ENCODE data around the gene BMF. TPM values are rescaled to one million over a fixed set of nuclear protein-coding genes. Genes with fewer than 3 reads are reported as not detected.

BMF gene
- total RNA-seq, 1 donor, result 8.0 TPM

GRCh38 chr15:40061212-40061901 is 47.3 kb downstream of the BMF start:
- Histone ChIP-seq H3K27ac (ENCODE audit: low read depth, low read length) (no peak overlapping the region), H3K79me2 (ENCODE audit: insufficient read depth, low read length) (no peaks in the 10 kb centered on the region), H3K4me2 (ENCODE audit: insufficient read depth, low read length) (no peak overlapping the region), H3K4me3 (ENCODE audit: insufficient read depth, low read length) (no peak overlapping the region), H3K36me3 (ENCODE audit: insufficient read depth, low read length) (no peaks in the 10 kb centered on the region), H3K4me1 (ENCODE audit: insufficient read depth, low read length) (peaks cover 28% of the 10 kb centered on the region), H3K9me3 (ENCODE audit: low read depth, low read length) (no peaks in the 10 kb centered on the region), H3K27me3 (ENCODE audit: insufficient read depth, low read length) (no peaks in the 10 kb centered on the region), H2AFZ (ENCODE audit: low read length) (no peak overlapping the region), H4K20me1 (ENCODE audit: insufficient read depth, low read length) (no peaks in the 10 kb centered on the region)
- no peak for DNase-seq (ENCODE audit: insufficient read length, low spot score, missing footprints)
- TF ChIP-seq, protein P1, sequence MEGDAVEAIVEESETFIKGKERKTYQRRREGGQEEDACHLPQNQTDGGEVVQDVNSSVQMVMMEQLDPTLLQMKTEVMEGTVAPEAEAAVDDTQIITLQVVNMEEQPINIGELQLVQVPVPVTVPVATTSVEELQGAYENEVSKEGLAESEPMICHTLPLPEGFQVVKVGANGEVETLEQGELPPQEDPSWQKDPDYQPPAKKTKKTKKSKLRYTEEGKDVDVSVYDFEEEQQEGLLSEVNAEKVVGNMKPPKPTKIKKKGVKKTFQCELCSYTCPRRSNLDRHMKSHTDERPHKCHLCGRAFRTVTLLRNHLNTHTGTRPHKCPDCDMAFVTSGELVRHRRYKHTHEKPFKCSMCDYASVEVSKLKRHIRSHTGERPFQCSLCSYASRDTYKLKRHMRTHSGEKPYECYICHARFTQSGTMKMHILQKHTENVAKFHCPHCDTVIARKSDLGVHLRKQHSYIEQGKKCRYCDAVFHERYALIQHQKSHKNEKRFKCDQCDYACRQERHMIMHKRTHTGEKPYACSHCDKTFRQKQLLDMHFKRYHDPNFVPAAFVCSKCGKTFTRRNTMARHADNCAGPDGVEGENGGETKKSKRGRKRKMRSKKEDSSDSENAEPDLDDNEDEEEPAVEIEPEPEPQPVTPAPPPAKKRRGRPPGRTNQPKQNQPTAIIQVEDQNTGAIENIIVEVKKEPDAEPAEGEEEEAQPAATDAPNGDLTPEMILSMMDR (IDR thresholded peaks at IDR 0.05; ENCODE audit: extremely low read depth, low read depth, low read length), result no peak

DNA sequence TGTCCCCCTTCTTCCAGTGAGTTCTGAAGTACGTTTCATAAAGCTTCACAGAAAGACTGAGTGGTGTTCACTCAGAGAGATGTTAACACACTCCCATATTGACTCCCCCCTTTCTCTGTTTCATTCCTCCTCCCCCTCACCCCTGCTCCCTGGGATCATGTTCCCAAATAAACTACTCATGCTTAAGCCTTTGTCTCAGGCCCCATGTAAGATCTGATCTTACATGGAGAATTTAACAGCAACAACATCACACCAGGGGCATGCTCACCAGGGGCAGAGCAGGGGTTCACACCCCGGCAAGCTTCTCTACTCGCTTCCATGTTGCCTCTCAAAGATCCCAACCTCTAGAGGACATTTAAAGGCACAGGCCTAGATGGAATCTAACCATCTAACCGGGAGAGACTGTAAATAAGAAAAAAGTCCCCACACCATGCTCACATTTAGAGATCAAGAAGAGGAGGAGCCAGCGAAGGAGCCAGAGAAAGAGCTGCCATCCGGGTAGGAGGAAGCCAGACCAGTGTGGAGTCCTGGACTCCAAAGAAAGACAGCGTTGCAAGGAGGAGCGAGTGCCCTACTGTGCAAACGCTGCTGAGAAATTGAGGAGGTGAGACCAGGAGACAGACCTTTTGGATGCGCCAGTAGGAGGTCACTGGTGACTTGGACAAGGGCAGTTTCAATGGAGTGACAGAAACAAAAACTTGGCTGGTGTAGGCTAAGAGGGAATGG is 48.3 kb downstream of the BMF start:
- Histone ChIP-seq H3K4me3 (ENCODE audit: insufficient read depth, low read length) (no peak overlapping the region), H3K36me3 (ENCODE audit: insufficient read depth, low read length) (no peaks in the 10 kb centered on the region), H3K4me1 (ENCODE audit: insufficient read depth, low read length) (peaks cover 29% of the 10 kb centered on the region), H3K4me2 (ENCODE audit: insufficient read depth, low read length) (no peak overlapping the region), H3K27me3 (ENCODE audit: insufficient read depth, low read length) (no peaks in the 10 kb centered on the region), H4K20me1 (ENCODE audit: insufficient read depth, low read length) (no peaks in the 10 kb centered on the region), H2AFZ (ENCODE audit: low read length) (no peak overlapping the region), H3K27ac (ENCODE audit: low read depth, low read length) (no peak overlapping the region), H3K79me2 (ENCODE audit: insufficient read depth, low read length) (no peaks in the 10 kb centered on the region), H3K9me3 (ENCODE audit: low read depth, low read length) (no peaks in the 10 kb centered on the region)
- no peak for DNase-seq (ENCODE audit: insufficient read length, low spot score, missing footprints)
- TF ChIP-seq, protein P1 (IDR thresholded peaks at IDR 0.05; ENCODE audit: extremely low read depth, low read depth, low read length), result no peak

- no peak for DNase-seq (ENCODE audit: insufficient read length, low spot score, missing footprints)
- TF ChIP-seq, protein P1 (IDR thresholded peaks at IDR 0.05; ENCODE audit: extremely low read depth, low read depth, low read length), result no peak
- Histone ChIP-seq H3K36me3 (ENCODE audit: insufficient read depth, low read length) (no peaks in the 10 kb centered on the region), H4K20me1 (ENCODE audit: insufficient read depth, low read length) (no peaks in the 10 kb centered on the region), H3K27me3 (ENCODE audit: insufficient read depth, low read length) (no peaks in the 10 kb centered on the region), H3K4me1 (ENCODE audit: insufficient read depth, low read length) (peaks cover 32% of the 10 kb centered on the region), H3K9me3 (ENCODE audit: low read depth, low read length) (no peaks in the 10 kb centered on the region), H2AFZ (ENCODE audit: low read length) (no peak overlapping the region), H3K4me3 (ENCODE audit: insufficient read depth, low read length) (no peak overlapping the region), H3K79me2 (ENCODE audit: insufficient read depth, low read length) (no peaks in the 10 kb centered on the region), H3K4me2 (ENCODE audit: insufficient read depth, low read length) (no peak overlapping the region), H3K27ac (ENCODE audit: low read depth, low read length) (no peak overlapping the region)
Measured at GRCh38 chr15:40059821-40060220, 48.9 kb downstream of the BMF start.

DNA sequence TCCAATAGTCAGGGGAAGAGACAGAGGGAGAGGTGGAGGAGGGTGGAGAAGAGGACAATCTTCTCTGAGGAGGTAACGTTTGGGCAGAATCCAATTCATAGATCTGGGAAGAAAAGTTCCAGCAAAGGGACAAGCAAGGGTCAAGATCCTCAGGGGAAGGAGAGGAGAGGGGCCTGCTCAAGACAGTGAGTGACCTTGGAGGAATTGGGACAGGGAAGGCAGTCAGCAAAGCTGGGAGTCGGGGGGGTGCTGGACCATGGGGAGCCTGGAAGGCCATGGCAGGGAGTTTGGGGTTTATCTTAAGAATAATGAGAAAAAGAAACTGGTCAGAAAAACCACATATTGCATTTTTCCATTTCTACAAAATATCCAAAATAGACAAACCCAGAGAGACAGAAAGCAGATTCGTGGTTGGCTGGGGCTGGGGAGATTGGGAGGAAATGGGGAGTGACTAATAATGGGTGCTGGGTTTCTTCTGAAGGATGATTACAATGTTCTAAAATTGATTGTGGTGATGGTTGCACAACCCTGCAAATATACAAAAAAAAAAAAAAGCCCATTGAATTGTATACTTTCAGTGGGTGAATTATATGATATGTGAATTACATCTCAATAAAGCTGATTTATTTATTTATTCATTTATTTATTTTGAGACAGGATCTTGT is 50.1 kb downstream of the BMF start:
- no peak overlapping the region for H3K27ac ChIP-seq (ENCODE audit: low read depth, low read length)
- TF ChIP-seq, protein P1 (IDR thresholded peaks at IDR 0.05; ENCODE audit: extremely low read depth, low read depth, low read length), result no peak
- H3K4me2 ChIP-seq (ENCODE audit: insufficient read depth, low read length), result peak overlapping the region; percentile 46
- H4K20me1 ChIP-seq (ENCODE audit: insufficient read depth, low read length), result peaks cover 3% of the 10 kb centered on the region
- peak overlapping the region; percentile 13 for H2AFZ ChIP-seq (ENCODE audit: low read length)
- H3K9me3 ChIP-seq (ENCODE audit: low read depth, low read length), result no peaks in the 10 kb centered on the region
- no peaks in the 10 kb centered on the region for H3K27me3 ChIP-seq (ENCODE audit: insufficient read depth, low read length)
- no peak overlapping the region for H3K4me3 ChIP-seq (ENCODE audit: insufficient read depth, low read length)
- H3K4me1 ChIP-seq (ENCODE audit: insufficient read depth, low read length), result peaks cover 33% of the 10 kb centered on the region
- H3K36me3 ChIP-seq (ENCODE audit: insufficient read depth, low read length), result no peaks in the 10 kb centered on the region
- peak; percentile 85 for DNase-seq (ENCODE audit: insufficient read length, low spot score, missing footprints)
- H3K79me2 ChIP-seq (ENCODE audit: insufficient read depth, low read length), result no peaks in the 10 kb centered on the region
